HG02981 (cell line): ENCODE data around the gene SLC35A2.

Experiments used
- ATAC-seq: cut with Tn5 transposase; IDR thresholded peaks from one replicate; pipeline ENCODE4 v1.9.1; 2021; ENCODE audit warnings: mild to moderate bottlenecking, moderate library complexity; ENCODE audit not compliant: unreplicated experiment

The SLC35A2 gene

DNA sequence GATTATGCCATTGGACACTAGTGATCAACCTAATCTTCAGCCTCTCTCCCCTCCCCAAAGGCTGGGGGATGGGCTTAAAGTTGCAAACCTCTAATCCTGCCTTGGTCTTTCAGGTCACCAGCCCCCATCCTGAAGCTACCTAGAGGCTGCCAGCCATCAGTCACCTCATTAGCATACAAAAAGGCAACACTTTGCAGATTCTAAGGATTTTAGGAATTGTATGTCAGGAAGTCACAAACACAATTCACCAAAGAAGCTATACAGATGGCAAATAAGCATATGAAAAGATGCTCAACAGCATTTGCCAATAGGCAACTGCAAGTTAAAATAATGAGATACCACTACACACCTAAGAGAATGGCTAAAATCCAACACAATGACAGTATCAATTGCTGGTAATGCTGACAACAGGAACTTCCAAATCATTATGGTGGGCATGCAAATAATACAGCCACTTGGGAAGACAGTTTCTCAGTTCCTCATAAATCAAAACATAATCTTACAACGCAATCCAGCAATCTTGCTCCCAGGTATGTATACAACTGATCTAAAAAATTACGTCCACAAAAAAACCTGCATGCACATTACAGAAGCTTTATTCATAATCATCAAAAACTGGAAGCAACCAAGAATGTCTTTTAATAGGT, 16.4 kb upstream of the SLC35A2 start:
- no peak for ATAC-seq

DNA sequence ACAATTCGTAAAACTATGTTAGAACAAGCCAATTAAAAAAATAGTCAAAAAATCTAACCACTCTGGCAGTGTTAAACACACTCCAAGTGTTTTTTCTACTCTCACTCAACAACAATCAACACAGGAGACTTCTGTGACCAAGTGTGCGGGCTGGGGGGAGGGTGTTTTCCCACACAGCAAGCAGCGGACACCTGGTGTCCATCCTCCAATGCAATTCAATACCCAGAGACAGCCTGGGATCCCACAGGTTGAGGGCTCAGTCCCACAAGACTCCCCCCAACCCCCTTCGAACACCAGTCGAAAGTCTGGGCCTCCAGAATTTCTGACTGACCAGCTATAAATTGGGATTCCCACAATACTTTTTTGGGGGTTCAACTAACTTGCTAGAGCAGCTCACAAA, 15.7 kb upstream of the SLC35A2 start:
- ATAC-seq: no peak

DNA sequence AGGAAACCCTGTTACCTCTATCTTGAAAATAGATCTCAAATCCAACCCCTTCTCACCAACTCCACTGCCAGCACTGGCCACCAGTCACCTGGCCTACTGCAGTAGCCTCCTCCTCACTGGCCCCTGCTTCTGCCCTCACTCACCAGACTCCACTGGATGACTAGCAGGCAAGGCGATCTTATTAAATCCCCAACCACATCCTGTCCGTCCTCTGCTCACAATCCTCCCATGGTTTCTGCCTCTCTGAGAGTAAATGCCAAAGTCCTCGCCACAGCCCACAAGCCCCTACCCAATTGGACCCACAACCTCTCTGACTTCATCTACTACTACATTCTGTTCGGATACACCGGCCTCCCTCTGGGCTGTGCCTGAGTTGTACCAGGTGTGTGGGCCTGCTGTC, 12.8 kb upstream of the SLC35A2 start:
- no peak for ATAC-seq

DNA sequence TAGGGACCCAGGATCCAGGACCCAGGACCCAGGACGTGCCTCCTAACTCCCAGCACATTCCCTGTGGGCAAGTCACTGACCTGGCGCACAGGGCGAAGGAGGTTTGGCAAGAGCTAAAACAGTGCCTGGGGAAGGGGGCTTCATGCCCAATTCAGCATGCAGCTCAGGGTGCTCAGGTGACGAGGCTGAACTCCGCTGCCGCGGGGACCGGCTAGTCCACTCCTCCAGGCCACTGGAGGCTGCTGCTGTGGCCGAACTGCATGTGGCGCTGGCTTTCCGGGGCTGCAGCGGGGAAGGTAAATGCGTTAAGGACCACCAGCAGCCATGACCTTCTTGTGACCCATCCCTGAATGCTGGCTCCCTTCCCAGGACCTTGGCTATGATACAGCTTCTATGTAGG, 12.3 kb upstream of the SLC35A2 start:
- ATAC-seq: no peak

DNA sequence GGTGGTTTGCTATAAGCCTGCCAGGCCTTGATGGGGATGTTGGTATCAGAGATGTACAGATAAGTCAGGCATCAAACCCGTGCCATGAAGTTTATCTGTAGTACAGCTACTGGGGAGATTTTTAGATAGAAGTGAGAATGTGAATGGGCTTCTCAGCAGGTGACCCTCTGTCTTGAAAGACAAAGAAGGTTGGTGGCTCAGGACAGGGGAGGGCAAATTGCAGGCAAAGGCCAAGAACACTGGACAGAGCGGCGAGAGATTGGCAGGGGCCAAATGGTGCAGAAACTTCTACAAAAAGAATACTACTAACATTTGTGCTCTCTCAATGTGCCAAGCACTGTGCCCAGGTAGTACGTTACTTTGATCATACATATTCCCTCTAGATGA, 9.3 kb upstream of the SLC35A2 start:
- ATAC-seq: no peak

DNA sequence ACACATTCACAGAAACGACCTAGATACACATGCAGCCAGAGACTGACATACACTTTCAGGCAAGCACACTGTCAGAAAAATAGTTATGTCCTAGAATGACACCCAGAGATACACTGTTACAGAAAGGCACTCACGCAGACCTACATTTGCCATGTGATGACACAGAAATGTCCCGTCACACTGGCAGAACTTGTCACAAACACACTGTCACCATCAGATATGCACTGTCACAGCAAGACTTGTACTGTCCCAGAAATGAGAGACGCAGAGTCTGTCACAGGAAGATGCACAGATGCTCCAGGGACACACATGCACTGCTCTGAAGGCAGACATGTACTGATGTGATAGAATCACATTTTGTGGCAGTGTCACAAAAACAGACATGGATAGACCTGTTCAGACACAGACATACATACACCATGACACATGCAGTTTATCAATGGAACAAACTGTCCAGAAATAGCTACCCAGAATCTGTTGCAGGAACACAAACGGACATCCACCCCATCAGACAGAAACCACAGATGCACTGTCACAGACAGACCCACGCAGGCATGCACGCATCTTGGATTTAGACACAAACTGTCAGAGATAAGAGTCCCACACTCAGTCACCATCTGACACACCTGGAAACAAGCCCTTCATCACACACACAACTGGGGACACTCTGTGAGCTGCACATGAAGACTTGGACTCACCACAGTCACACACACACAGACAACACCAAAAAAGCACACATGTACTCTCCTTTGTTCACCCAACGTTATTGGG, 8.7 kb upstream of the SLC35A2 start:
- no peak for ATAC-seq

DNA sequence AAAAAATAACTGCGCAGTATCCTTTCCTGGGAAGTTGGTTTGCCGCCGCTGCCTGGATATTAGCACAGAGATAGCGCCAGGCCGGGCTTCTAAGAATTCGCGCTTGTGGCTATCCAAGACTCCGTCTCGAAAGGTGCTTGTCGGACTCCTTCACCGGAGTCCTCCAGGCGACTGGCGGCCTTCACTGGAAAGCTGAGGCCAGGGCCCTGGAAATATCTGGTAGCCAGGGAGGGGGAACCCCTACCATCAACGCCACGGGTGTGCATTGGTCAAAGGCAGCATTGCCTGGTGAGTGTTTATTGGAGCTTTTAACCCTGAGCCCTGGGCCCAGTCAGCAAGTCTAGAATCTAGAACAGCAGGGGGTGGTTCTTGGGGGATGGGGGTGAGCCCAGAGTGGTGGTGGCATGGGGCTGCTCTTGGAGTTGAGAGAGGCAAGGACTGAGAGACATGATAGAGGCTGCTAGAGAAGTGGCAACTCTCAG, 8.0 kb upstream of the SLC35A2 start:
- ATAC-seq: peak; percentile 16

DNA sequence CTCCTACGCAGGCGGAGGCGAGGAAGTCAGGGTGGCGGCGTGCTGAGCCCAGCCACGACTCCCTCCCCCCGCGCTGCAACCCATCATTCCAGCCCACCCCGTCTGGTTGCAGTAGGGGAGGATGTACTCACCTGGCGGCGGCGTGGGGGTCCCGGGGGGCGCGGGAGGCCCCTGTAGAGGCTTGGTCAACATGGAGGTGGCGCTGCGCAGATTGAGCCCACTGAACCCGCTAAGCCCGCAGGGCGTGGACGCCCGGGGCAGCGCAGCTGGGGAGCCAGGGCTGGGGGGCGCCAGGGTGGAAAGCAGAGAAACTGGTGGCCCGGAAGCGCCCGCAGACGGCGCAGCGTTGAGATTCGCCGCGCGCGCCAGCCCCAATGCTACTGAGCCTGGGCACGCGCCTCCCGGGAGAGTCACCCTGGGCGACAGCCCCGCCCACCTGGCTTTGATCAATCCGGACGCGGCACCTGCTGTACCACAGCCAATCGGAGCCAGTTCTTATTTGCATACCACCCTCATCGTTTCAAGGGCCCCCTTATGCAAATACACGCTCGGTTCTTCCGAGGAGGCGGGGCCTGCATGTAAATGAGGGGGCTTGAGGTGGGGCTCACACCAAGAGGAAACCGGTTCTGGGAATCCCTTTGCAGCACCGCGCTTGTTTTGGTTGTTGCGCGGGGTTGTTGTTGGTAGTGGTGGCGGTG, 7.3 kb upstream of the SLC35A2 start, which contains the start of gene PIM2:
PIM2 (minus strand) TSS at position 382 of the 698 bp plus-strand sequence; CDS start at position 192, 190 bp downstream.
- peak; percentile 70 for ATAC-seq

DNA sequence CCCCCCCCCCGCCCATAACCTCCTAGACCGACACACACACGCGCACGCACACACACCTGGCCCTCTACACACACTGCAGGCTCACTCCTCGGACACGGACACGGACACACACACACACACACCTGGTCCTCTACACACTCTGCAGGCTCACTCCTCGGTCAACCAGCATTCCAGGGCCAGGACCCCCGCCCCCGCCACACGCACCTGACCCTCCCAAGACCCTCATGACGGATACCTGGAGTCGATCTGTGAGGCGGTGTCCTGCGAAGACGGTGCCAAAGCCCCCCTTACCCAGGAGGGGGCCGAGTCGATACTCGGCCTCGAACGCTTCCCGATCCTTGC, 6.8 kb upstream of the SLC35A2 start:
- no peak for ATAC-seq

DNA sequence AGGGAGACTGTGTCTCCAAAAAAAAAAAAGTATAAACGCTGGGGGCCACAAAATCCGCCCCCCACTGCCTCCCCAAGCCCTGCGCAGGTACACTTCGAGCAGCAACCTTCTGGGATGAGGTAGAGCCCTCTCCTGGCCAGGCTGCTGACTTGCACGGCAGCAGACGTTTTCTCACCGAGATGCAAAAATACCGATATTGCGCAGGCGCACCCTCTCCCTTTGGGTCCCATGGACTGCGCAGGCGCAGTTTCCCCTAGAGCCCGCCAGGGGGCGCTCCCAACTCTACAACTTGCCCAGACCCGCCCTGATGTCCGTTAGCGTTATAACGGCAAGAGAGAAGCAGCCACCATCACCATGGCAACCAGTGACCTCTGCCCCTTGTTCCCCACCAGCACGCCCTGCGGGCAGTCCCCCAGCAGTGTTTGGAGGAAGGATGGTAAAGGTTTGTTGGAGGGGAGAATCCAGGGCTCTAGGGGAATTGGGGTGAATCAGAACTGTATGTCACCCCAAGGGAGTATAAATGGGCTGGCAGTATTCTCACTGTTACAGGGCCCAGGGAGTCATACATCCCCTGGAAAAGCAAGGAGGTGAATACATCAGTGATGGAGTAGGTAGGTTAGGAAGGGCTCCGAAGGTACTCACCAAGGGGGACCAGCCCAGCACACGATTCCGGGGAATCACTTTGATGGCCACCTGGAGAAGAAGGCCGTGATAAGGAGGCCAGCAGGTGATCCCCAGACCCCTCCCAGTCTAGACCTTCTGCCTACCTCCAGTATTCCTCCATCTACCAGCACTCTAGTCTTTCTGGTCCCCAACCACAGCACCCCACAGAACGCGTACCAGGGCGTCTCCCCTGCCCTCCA, 5.9 kb upstream of the SLC35A2 start:
- peak; percentile 40 for ATAC-seq

DNA sequence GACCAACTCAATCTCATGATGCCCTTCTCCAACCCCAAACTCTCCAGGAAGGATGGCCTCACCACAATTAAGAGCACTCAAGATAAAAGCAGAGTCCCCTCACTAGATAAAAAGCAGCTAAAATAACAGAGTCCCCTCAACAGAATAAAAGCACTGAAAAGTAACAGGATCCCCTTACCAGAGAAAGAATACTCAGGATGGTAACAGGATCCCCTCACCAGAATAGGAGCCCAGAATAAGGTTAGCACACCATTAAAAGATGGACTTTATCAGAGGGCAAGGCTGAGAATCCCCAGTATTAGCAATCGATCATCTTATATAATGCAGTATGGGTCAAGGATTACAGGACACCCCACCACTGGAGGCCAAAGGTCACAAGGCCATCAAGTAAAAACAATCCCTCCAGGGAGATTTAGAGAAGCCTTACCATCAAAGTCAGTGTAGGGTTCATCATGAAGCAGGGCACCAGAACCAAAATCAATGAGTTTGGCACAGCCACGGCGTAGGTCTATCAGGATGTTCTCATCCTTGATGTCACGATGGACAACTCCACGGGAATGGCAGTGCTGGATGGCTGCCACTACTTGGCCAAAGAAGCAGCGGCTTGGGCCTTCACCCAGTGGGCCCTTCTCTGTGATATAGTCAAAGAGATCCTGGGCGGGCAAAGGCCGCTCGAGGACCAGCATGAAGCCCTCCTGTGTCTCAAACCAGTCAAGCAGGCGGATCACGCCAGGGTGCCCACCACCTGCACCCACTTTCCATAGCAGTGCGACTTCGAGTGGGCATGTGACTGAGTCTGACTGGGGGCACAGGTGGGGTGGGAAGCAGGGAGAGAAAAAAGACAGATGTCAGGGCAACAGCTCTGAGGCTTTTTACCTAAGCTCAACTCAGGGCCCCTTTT, 3.4 kb upstream of the SLC35A2 start:
- no peak for ATAC-seq

DNA sequence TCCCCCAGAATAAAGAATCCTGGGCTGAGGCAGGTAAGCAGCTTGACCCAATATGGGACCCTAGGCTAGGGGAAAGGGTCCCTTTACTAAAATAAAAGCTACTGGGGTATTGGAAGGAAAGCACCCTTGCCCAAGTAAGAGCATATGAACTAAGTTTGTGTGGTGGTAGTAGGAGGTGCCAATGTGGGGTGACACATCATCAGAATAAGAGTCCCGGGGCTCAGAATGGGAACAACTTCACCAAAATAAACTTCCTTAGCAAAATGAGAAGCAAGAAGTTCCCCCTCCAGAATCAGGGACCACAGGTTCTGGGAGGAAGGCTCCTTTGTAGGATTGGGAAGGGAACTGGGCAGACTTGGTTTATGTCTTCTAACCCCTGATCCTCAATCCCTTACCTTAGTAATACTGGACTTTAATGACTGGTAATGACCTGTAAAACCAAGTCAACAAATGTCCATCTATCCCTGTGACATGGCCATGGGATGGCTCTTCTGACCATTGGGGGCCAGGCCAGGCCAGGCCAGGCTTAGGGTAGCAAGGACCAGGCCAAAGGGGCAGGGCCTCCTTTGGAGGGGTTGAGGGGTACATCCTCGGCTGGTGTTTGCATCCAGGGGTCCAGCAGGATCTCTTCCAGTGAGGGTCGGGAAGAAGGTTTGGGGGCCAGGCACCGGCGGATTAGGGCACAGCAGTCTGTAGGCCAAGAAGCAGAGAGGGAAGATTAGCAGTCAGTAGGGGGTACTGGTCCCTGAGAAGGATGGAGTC, 2.3 kb upstream of the SLC35A2 start:
- no peak for ATAC-seq

DNA sequence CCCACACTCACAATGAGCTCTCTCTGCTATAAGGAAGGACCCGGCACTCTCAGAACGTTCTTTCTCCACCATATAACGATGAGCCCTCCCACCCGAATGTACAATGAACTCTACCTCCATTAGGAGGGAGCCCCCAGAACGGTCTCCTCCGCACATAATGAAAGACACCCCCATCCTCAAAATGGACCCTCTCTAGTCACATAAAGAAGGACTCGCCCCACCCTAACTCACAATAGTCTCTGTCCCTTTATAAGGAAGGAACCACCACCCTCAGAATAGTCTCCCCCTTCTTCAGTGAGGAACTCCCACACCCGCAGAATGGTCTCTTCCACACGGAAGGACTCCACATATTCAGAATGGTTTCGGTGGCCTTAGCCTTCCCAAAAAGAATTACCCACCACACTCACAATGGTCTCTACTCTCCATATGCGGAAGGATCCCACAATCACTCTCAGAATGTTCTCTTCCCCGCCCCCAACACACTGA, 477 bp downstream of the SLC35A2 start:
- ATAC-seq: no peak

DNA sequence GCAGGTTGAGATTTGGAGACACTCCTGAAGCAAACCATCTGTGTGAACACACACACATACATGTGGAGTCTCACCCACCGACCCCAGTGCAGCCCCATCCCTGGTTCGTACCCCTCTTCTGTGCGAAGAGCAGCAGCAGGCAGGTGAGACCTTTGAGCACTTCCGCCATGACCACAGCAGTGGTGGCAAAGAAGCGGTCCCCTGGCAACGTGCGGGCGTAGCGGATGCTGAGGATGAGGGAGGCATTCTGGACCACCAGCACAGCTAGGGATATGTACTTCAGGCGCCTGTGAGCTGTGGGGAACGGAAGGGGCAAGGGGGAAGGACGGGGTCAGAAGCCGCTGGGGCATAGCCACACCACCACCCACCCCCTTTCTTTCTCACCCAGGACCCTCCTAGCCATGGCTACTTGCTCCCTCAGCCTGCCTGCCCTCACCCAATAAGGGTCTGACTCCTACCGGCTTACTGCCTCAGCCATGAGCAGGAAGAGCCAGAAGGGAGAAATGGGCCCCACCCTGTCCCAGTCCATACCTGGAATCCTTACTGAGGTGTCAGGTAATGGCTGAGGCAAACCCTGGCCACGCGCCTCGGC, 1.6 kb downstream of the SLC35A2 start:
- no peak for ATAC-seq

DNA sequence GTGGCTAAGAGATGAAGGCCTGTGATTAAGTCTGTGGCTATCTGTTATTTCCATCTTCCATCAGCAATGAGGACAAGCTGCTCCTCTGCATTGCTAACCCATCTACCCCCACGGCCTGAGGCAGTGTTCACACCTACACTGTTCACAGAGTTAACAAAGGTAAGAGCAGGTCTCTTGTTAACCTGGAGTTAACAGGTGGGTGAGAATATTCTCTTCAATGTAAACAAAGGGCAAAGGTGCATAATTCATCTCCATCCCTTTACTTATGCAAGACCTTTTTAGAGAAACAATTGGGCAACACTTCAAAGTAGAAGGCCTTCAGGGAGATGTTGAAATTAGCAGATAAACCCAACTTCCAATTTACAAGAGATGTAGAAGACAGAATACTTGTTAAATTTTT, 2.8 kb downstream of the SLC35A2 start:
- no peak for ATAC-seq

DNA sequence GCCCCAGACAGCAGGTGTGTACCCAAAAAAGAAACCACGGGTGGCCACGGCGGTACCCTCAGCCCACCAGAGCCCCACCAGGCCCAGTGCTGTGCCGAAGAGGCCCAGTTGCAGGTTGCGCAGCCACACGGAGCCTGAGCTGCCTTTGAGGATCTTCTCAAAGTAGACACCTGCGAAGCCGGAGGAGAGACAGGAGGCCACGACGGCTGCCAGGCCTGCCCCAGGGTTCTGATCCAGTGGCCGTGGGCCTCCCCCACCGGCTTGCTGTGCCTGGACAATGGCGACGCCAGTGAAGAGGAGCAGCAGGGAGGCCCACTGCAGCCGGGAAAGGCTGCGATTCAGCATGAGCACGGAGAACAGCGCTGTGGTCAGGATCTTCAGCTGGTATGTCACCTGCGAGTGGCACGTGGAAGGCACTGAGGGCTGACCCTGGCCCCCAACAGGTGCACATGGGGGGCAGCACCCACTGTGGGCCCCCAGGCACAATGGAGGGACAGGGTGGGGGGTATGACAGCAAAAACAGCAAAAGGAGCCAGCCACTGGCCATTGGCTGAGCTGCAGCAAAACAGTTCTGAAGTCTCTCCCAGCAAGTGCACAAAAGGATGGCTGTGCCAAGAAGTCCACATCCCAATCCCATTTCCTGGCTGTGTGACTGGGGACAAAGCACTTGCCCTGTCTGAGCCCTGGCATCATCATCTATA, 6.2 kb downstream of the SLC35A2 start:
- no peak for ATAC-seq

DNA sequence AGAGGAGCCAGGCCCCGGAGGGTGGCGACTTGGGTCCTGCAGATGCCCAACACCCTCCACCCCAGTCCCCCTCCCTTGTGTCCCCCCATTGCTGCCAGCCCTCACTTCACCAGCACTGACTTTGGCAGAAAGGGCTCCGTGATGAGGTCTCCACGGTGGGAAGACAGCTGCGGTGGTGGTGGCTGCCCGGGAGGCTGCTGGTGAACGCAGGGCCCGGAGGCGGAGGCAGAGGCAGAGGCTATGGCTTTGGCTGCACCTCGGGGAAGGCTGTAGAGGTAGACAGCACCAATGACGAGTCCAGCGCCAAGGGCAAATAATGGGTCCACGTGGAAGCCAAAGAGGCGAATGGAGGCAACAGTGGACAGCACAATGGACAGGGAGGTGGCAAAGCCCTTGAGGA, 6.8 kb downstream of the SLC35A2 start:
- ATAC-seq: no peak

DNA sequence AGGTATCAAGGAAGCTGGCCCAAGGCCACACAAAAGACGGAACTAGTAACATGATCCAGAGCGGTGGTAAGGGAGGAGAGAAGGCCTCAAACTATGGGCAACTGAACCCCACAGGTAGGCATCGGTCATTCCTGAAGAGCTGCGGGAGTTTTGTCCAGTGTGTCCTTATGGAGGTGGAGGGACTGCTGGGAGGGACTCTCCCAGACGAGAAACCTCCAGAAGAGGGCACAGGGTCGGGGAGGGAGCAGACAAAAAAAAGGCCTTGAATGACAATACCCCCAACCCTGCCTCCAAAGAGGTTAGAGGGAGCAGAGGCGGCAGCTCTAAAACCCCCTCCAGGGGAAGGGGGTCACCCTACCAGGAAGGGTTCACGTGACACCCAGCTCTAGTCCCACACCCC, 7.3 kb downstream of the SLC35A2 start:
- no peak for ATAC-seq
